ENCODE measurements around the gene FLII. TPM values are rescaled to one million over a fixed set of nuclear protein-coding genes. Genes with fewer than 3 reads are reported as not detected.

Gene FLII
- total RNA-seq, 4 donors from 2014 or later: 93.0 to 307 (median 144) TPM

DNA sequence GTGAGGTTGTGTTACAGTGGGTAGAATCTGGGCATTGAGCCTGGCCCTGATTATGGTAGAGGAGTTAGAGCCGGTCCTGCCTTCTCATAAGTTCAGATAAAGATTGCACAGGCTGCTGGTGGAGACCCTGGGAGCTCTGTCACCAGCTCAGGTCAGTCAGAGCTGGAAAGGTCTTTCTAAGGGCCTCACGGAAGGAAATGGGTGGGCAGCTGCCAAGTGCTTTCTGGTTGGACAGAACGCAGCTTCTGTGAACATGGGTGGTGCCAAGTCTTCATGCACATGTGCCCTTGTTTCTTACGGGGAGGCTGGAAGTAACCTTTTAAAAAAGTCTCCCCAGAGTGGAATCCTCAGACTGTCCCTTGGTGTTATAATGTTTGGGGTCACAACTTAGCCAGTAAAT lies 60.0 kb downstream of the FLII start:
- no peak for DNase-seq
- peaks cover 9 to 15% of the 10 kb centered on the region in 2 donors for H3K4me1 ChIP-seq
- no peak overlapping the region for H3K4me3 ChIP-seq
- no peaks in the 10 kb centered on the region for H3K9me3 ChIP-seq
- TF ChIP-seq, protein P1, sequence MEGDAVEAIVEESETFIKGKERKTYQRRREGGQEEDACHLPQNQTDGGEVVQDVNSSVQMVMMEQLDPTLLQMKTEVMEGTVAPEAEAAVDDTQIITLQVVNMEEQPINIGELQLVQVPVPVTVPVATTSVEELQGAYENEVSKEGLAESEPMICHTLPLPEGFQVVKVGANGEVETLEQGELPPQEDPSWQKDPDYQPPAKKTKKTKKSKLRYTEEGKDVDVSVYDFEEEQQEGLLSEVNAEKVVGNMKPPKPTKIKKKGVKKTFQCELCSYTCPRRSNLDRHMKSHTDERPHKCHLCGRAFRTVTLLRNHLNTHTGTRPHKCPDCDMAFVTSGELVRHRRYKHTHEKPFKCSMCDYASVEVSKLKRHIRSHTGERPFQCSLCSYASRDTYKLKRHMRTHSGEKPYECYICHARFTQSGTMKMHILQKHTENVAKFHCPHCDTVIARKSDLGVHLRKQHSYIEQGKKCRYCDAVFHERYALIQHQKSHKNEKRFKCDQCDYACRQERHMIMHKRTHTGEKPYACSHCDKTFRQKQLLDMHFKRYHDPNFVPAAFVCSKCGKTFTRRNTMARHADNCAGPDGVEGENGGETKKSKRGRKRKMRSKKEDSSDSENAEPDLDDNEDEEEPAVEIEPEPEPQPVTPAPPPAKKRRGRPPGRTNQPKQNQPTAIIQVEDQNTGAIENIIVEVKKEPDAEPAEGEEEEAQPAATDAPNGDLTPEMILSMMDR (IDR thresholded peaks at IDR 0.05): no peak
- TF ChIP-seq POLR2A (IDR thresholded peaks at IDR 0.05): no peak
- H3K27ac ChIP-seq: no peak overlapping the region
- no peaks in the 10 kb centered on the region for H3K27me3 ChIP-seq
- peaks cover 0 to 2% of the 10 kb centered on the region in 2 donors for H3K36me3 ChIP-seq
- intact Hi-C loops (cut with DNase I; ENCODE audit: low total_unique reads): no loop called here

DNA sequence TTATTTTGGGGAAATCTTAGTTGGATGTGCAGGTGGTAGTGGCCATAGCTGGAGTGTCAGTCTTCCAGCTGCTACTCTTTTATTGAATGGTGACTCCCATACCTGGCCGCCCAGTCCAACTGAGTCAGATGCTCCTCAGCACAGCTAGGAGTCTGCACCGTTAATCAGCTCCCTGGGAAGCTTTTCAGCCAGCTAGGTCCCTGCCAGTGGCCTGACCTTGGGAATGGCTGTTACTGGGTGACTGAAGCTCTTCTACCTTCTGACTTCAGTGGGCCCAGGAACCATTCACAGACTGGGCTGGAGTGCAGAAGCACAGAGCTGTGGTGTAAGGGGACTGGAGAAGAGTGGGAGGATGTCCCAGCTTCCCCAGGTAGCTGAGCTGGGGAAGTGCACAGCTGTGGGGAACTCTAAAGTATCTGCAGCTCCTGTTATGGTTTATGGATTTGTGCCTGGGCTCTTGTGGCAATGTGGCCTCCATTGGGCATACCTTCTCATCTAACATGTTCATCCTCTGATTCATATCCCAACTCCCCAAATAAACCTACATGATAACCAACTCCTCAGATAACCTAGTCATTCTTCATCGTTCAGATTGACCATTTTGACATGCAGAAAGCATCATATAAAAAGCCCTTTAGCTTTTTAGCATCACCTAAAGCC lies 60.9 kb downstream of the FLII start:
- H3K27me3 ChIP-seq: no peaks in the 10 kb centered on the region
- intact Hi-C loops (cut with DNase I; ENCODE audit: low total_unique reads): no loop called here
- H3K4me1 ChIP-seq: peaks cover 9 to 15% of the 10 kb centered on the region in 2 donors
- no peaks in the 10 kb centered on the region for H3K9me3 ChIP-seq
- DNase-seq: no peak
- H3K36me3 ChIP-seq: peaks cover 0 to 2% of the 10 kb centered on the region in 2 donors
- no peak overlapping the region for H3K4me3 ChIP-seq
- TF ChIP-seq, protein P1 (IDR thresholded peaks at IDR 0.05): no peak
- TF ChIP-seq POLR2A (IDR thresholded peaks at IDR 0.05): no peak
- no peak overlapping the region for H3K27ac ChIP-seq

DNA sequence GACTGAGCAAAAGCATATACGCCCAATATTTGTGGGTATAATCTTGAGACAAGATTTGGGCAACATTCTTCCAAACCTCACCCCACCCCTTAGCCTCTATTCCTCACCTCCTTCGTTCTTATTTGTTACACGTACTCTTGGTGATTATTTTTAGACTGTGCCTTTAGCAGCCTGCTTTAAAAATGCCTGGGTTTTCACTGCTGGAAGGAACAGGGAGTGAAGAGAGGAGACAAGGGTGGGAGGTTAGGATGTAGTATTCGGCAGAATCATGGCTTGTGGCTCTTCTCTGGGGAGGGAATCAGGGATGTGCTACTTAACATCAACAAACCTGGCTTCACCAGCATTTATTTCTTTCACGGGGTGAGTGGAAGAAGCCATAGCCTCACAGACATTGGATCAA lies 63.3 kb downstream of the FLII start:
- Histone ChIP-seq H3K27ac (no peak overlapping the region), H3K9me3 (no peaks in the 10 kb centered on the region), H3K36me3 (peaks cover 0 to 2% of the 10 kb centered on the region in 2 donors), H3K4me1 (peaks cover 14 to 15% of the 10 kb centered on the region in 2 donors), H3K27me3 (no peaks in the 10 kb centered on the region), H3K4me3 (no peak overlapping the region)
- DNase-seq: no peak
- TF ChIP-seq, protein P1 (IDR thresholded peaks at IDR 0.05): no peak
- TF ChIP-seq POLR2A (IDR thresholded peaks at IDR 0.05): no peak
- intact Hi-C loops (cut with DNase I; ENCODE audit: low total_unique reads): no loop called here

Other genes with a start within 250 kb of the FLII start
- 100 to 1,000 TPM in 1 of 4 donors, 10 to 100 TPM in 2, 1 to 10 TPM in 1; 7.9 to 166 (median 20.6) TPM for gene ATPAF2, start 219.6 kb downstream of the FLII start, total RNA-seq
- 10 to 100 TPM in 3 of 4 donors, 1 to 10 TPM in 1; 2.6 to 22.1 (median 13.4) TPM for gene GID4, start 219.3 kb downstream of the FLII start, total RNA-seq
- 10 to 100 TPM; 33.0 to 45.6 (median 41.4) TPM for gene DRG2, start 170.8 kb downstream of the FLII start, total RNA-seq
- 1 to 10 TPM in 3 of 4 donors, not detected in 1; 1.5 to 8.1 (median 2.9) TPM for gene MYO15A, start 150.0 kb downstream of the FLII start, total RNA-seq
- gene ALKBH5, start 74.9 kb downstream of the FLII start, total RNA-seq: 100 to 1,000 TPM in 2 of 4 donors, 10 to 100 TPM in 2; 66.5 to 136 (median 98.5) TPM
- gene LLGL1, start 33.1 kb downstream of the FLII start, total RNA-seq: 10 to 100 TPM in 3 of 4 donors, 1 to 10 TPM in 1; 7.6 to 72.0 (median 23.1) TPM
- gene MIEF2, start 1.9 kb upstream of the FLII start, total RNA-seq: 10 to 100 TPM; 12.8 to 34.5 (median 18.1) TPM
- gene TOP3A, start 56.3 kb upstream of the FLII start, total RNA-seq: 10 to 100 TPM; 28.9 to 89.7 (median 63.4) TPM
- 10 to 100 TPM in 2 of 4 donors, 1 to 10 TPM in 2; 3.6 to 16.2 (median 10.1) TPM for gene SMCR8, start 56.6 kb upstream of the FLII start, total RNA-seq
- gene SHMT1, start 104.8 kb upstream of the FLII start, total RNA-seq: 10 to 100 TPM; 10.9 to 35.9 (median 31.5) TPM
- gene EVPLL, start 119.0 kb upstream of the FLII start, total RNA-seq: not detected
- not detected for gene LGALS9C, start 218.1 kb upstream of the FLII start, total RNA-seq